NOMO-1 treated with DMSO at 0.1 percent for 48 hours (cell line): ENCODE data around the gene SEMA6D.

ENCODE experiments used
- DNase-seq: peaks from one replicate; lab custom pipeline; 2025; ENCODE audit not compliant: unreplicated experiment; lab: John Stamatoyannopoulos, UW

SEMA6D gene, protein sequence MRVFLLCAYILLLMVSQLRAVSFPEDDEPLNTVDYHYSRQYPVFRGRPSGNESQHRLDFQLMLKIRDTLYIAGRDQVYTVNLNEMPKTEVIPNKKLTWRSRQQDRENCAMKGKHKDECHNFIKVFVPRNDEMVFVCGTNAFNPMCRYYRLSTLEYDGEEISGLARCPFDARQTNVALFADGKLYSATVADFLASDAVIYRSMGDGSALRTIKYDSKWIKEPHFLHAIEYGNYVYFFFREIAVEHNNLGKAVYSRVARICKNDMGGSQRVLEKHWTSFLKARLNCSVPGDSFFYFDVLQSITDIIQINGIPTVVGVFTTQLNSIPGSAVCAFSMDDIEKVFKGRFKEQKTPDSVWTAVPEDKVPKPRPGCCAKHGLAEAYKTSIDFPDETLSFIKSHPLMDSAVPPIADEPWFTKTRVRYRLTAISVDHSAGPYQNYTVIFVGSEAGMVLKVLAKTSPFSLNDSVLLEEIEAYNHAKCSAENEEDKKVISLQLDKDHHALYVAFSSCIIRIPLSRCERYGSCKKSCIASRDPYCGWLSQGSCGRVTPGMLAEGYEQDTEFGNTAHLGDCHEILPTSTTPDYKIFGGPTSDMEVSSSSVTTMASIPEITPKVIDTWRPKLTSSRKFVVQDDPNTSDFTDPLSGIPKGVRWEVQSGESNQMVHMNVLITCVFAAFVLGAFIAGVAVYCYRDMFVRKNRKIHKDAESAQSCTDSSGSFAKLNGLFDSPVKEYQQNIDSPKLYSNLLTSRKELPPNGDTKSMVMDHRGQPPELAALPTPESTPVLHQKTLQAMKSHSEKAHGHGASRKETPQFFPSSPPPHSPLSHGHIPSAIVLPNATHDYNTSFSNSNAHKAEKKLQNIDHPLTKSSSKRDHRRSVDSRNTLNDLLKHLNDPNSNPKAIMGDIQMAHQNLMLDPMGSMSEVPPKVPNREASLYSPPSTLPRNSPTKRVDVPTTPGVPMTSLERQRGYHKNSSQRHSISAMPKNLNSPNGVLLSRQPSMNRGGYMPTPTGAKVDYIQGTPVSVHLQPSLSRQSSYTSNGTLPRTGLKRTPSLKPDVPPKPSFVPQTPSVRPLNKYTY

DNA sequence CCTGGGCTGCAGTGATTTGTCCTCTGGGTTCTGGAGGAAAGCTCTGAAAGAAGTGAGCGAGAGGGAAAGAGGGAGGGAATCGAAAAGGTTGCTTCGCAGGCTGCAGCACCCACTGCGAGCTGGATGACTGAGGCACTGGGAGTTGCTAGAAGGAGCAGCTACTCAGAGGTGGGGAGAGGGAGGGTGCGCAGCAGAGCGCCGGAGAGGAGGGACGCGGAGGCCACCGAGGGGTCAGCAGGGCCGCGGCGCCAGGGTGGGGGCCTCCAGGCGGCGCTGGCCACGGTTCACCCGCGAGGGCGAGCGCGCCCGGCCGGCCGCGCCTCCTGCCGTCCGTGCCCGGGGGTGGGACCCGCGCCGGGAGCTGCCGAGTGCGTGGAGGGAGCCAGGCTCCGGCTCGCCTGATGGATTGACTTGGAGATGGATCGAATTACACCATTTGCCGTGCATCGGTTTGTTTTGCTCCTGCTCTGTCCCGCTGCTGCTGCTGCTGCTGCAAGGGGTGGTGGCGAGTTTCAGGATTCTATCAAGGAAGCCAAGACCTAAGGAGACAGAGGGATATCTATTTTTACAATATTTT, at the start of gene SEMA6D:
SEMA6D (plus strand) TSS at position 470 of the 577 bp plus-strand sequence. CDS start 42,294 bp downstream, outside the sequence.
- no peak for DNase-seq

DNA sequence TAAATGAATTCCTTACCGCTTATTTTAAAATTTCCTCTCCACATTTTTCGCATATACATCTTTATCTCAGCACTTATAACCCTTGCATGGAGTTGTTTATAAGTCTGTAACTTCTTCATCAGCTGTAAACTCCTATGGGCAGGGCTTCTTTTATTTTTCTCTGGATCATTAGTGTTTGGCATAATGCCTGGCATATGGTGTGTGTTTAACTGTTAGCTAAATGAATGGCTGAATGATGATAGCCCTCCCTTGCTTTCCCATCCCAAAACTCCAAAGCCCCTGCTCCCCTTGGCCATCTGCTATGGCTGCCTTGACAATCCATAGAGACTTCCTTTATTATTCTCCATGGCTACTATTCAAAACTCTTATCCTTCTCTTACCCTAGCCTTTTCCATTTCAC, 48.1 kb upstream of the SEMA6D start:
- DNase-seq = no peak

DNA sequence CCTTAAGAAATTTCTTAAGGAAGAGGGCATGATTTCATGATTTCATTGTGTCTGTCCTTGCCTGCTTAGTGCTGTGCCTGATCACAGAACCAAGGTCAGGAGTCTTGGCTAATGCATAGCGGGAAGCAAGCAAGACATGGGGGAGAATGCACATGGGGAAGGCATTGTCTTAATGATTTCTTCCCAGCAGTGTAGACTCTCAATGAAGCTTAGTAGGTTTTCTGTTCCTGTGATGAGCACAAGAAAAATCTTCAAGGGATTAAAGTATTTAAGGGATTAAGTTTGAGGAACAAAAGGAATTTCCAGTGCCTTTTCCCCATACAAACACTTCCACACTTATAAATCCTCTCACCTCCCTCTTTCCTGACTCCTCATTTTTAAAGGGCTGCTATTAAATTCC, 46.9 kb upstream of the SEMA6D start:
- no peak for DNase-seq

DNA sequence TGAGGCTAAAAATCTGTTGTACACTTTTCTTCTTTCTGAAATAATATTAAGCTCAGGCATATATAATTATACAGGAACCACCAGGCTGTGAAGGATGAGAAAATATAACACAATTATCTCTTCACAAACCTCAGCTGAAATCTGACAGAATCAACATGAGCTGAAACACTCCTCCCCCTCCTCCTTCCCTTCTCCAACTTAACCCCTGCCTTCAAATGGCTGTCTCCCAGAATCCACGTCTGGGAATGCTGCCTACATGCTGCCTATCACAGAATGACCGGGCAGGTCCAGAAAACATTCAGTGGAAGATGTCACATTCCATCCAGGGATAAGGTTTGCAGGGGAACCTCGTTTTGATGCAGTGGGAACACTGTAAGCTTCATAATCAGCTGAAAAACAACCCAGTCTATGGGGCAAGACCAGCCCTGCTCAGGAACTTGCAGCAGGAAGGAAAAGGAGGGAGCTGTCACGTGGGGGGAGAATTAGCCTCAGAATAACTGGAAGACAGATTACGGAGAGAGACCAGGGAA, 44.0 kb upstream of the SEMA6D start:
- DNase-seq = no peak

DNA sequence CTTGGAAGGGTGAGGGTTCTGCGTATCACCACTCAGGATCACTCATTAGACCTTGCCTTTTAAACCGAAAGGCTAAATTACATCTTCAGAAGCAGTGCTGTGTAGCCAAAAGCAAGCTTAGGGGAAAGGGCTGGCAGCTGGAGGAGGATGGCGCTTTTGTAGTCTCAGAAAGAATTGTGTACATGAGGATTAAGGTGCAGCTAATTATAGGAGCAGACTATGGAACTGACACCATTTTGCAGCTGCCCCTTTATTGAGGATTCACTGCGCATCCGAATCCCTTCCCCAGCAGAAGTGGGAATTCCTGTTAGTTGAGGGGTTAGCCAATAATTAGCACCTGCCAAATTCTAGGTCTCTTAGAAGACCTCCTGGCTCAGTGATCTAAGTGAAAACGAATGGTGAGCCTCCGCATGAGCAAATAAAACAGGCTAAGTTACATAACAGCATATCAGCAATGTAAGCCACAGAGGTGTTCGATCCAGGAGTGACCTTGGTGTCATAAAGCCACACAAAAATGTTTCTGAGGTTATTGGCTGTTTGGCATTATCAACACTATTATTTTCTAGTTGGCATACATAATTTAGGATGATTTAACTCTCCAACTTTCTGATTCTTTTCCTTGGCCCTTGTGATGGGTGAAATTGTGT, 42.6 kb upstream of the SEMA6D start:
- DNase-seq = no peak

DNA sequence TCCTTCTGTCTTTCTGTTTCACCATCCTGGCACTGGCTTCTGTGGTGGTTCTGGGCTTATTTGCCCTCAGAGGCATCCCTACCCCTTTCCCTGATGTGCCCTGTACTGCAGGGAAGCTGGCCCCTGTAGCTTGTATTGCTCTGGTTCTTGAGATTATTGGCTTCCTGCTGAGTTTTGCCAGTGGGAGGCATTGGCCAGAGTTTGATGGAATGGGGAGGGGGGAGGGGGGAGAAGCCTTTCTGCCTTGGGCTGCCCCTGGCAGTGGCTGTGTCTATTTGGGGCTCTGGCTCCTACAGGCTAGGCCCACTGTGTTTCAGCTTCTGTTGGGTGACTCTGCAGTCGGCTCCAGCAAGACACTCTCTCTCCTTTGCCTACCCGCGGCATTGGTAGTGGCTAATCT, 41.6 kb upstream of the SEMA6D start:
- no peak for DNase-seq

DNA sequence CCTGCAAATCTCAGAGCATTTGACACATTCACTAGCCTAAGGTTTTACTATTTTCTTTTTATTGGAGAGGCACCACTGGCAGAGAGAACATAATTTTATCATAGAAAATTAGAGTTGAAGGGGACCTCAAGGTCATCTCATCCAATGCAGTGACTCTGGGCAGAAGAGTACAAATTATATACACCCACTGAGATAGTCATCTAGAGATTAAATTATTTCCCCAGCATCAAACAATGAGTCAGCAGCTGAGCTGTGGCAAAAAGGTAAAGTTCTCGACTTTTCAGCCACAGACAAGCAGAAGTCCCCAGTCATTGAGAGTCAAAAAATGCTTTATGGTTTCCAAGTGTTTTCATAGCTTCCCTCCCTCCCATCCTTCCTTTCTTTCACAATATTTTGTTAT, 39.3 kb upstream of the SEMA6D start:
- DNase-seq = no peak

DNA sequence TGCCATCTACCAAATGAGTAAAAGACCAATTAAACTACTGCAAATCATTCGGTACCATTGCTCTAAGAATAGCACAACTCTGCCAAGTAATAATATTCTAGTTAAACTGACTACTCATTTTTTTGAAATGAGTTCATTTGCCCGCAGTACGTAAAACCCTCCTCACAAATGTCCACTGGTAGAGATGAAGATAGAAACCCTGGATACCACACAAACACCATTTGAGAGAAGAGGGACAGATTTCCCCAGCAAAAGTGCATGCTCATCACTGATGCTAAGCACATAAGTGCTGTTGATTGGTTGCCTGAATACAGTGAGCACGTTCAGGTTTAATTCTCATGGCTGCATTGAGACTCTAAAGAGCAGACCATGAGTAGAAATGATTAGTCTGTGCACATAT, 34.6 kb upstream of the SEMA6D start:
- DNase-seq = no peak

DNA sequence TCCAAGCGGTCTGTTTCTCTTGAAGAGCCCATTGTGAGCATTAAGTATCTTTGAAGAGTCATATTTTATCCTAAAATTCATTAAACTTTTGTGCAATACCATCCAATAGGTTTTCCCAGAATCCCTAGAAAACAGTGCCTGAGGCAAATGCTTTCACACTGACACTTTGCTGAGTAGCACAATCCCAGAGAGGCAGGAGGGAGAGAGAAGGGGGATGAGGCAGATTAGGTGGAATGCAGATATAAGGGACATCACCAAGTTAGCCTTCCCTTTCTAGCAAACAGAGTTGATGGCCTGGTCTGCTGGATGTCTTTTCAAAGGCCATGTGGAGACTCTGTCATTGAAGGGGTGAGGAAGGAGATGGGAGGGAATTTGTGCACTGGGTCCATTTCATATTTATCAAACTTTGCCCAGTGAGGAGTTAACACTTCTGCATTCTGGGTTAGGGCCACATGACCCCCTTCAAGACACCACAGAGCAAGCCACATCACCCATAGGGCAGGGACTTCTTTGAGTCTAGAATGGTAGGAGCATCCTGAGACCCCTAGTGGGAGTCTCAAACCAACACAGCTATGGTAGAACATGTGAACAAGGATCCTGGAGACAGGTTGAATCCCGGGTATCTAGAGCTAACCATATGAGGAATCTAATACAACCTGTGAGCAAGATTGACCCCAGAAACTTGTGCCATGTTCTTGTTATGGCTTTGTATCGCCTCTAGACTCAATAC, 32.0 kb upstream of the SEMA6D start:
- DNase-seq = no peak

DNA sequence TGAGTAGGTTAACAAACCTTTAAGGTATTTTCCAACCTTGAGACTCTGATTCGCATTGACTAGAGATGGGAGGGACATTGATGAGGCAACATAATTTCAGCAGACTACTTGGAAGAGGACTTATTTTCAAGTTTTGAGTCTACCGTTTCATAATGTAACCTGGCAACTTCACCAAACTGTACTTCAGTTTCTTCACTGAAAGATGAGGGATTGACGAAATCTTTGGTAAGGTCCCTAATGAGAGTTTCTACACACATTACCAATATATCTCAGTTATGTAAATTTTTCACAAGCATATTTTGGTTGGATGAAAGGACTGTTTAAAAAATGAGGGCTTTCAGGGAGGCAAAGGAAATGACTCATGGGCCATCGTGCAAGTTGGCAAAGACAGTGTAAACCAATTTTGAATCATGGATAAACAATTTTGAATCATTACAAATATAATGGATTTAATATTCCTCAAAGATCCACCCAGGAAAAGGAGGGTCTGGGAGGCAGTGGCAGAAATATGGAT, 28.7 kb upstream of the SEMA6D start:
- DNase-seq = peak; percentile 50

DNA sequence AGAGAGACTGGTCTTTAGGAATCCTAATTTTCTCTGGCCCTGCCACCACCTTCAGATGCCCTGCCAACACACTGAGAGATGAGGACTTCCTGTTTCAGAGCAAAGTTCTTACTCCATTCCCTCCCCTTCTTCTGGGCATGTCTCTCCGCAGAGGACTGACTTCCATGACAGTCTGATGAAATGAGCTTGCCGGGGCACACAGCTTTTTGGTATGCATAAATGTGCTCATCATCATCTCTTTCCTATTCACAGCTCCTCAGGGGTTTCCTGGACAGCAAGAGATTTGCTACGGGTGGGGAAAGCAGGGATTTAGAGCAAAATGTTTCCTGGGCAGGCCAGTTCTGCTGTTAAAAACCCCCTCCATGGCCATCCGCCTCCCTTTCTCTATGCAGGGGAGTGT, 27.6 kb upstream of the SEMA6D start:
- peak; percentile 29 for DNase-seq

DNA sequence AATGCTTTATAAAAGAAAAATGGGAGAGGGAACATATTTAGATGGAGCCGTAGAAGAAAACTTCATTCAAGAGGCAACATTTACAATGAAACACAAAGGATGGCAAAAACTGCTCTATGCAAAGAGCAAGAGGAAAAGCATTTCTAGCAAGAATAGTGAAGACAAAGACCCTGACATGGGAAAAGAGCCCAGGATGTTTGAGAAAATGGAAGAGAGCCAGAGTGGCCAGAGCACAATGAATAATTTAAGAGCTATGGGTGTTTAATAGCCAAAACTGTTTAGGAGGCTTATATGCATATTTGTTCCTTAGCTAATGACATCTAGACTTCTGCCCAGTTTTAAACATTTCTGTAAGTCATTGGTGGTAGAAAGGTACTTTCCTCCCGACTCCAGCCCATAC, 25.4 kb upstream of the SEMA6D start:
- no peak for DNase-seq

DNA sequence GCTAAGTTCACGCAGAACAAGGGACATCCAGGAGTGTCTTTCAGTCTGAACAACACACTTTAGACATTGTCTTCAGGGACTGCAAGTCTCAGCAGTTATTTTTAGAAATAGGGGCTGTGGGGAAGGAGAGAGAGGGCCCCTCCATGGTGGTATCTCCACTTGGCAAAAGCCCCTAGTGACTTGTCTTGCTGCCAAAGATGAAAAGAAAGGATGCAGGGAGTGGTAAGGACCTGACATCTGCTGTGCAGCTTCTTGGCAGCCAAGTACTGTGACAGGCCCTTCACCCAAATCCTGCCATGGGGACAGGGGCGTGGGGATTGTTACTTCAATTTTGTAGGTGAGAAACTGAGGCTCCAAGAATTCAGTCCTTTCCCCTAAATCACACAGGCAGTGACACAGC, 21.0 kb upstream of the SEMA6D start:
- DNase-seq = no peak

DNA sequence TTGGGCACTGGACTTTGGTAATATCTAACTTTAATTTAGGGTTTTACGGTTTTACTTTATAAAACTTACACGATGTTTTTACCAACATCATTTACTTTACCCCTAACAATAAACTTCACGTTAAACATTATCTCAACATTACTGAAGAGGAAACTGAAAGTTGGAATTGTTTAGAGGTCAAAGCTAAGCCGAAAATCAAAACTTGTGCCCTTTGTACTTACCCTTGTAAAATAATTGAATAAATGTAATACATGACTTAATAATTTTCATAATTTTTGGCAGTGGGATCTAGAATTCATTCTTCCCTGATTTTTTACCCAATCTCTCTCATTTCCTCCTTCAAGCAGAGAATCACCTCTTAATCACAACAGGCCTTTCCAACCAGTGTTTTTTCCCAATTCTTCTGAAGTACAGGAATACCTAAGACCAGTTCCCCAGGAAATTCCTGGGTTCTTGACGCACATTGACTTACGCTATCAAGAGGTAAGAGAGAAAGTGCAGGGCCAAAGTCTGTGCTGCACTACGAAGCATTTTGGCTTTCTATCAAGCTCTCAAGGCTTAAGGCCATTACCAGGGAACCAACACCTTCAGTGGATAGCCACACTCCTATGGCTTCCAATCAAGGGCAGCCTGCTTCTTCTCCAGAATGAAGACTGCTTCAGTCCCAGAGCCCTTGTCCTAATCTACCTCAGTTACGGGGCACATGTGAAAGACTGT, 11.9 kb upstream of the SEMA6D start:
- no peak for DNase-seq

DNA sequence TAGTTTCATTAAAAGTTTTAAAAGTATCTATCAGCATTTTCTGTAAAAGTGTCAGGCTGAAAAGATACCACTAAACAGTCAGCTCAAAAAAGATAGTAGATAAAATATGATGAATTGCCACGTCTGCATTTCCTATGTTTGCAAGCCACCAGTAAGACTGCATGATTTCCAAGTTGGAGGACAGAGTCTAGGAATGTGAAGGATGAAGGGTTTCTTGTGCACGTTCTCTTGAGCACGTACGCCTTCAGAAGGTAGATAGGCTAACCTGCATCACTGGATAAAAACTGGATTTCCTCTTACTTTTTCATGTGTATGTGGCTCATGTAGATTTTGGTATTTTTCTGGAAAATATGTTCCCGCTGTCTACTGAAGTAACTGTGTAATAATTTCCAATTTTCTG, 9.9 kb upstream of the SEMA6D start:
- no peak for DNase-seq

DNA sequence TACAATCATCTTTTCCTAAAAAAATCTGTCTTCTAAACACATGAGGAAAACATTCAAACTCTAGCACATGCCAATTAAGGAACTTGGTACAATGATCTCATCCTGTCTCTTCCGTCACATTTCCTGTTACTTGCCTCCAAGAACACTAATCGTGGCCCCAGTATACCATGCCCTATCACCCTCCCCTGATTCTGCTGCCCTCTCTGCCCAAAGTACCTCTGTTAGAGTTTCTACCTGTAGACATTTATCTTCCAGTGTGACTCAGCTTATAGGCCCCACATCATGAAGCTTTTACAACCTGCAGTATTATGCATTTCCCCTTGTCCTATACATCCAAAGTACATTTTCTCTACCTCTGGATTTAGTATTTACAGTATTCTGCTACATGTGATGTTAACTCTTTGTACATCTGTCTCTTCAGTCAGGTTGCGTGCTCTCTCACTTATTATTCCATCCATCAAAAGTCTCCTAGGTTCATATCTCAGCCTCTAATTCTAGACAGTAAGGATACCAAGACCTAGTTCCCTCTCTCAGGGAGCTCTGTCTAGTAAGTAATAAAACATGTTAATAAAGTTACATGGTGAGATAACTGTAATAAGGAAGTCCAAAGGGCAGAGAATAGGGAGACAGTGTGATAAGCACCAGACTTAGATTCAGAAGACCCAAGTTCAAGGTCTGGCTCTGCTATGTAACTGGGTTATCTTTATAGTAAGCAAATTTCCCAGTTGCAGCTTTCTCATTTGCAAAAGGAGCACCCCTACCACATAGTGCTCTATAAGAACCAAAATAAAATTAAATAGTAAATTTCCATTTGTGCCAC, 8.9 kb upstream of the SEMA6D start:
- DNase-seq = peak; percentile 11

DNA sequence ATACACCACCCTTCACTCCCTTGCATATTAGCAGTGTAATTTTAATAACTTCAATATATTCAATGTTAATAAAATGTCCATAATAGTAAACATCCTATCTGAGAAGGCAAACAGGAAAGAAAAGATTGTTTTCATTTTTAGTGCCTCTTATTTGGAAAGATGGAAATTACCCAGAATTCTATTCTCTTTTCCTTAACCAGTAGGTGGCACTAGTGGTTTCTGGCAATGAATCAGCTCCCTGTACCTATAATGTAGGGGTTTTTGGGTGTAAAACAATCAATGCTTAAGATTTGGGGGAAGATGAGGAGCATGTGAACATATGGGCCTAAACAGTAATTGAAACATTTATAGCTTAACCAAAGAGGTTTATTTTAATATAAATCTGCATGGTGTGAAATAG, 5.7 kb upstream of the SEMA6D start:
- peak; percentile 29 for DNase-seq

DNA sequence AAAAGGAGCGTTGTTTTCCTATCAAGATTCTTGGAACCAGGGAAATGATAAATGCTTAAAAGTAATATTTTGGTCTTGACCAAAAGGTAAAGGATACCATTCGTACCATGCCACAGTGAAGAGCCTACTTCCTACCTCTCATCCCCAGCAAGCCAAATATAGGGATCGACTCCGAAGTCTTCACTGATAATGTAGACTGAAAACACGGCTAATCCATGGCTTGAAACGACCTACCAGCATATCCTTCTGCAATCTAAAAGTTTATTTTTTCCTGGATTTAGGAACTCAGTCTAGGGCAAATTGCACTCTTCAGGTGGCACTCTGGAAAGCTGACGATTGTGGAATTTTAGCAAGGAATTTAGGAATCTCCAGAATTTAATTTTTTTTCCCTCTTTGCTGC, 1.9 kb upstream of the SEMA6D start:
- no peak for DNase-seq
